ENCODE results near the gene FHL3.
A peak's percentile ranks its signal among the peaks of the same experiment; 100 is the strongest.

Gene FHL3

GRCh38 chr1:38046884-38047602, 41.7 kb upstream of the FHL3 start:
- WGBS (ENCODE audit: insufficient coverage) = under 1% methylated on average over 79 of the region's 99 CpGs

DNA sequence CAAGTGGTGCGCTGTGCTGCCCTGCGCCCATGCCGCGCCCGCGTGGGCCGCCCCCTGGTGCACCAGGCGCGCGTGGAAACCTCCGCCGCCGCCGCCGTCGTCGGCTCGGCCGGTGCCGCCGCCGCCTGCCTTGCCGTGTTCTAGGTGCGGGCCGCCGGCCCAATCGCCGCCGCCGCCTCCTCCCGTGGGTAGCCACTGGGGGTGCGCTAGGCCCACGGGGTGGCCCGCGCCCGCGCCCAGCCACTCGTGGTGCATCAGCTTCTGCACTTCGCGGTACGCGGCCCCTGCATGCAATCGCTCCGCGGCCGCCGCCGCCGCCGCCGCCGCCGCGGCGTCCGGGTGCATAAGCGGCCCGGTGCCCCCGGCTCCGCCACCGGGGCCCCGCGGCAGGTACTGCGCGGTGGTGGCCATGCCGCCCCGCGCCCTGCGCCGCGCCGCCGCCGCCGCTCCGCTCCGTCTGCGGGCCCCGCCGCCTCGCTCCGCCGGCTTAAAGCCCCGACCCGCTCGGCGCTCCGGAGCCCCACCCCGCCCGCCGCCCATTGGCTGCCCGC, 41.1 kb upstream of the FHL3 start, which contains the start of gene POU3F1:
Gene POU3F1 (minus strand): TSS at position 461 of the 551 bp plus-strand sequence. CDS start 50 bp downstream, at position 411.
- no peak within 1 kb of the TSS for H3K27ac ChIP-seq (ENCODE audit: insufficient read depth in 1 of 2, low read depth in 1 of 2, low read length in 2 of 2, poor library complexity in 1 of 2, severe bottlenecking in 2 of 2)

More at GRCh38 chr1:38046884-38047602, 41.7 kb upstream of the FHL3 start:
- Histone ChIP-seq H3K4me1 (ENCODE audit: control extremely low read depth in 1 of 4, control insufficient read depth in 4 of 4, insufficient read depth in 4 of 4, low read length in 3 of 4) (peaks cover 0 to 32% (median 25%) of the 10 kb centered on the region in 4 experiments), H3K36me3 (ENCODE audit: control insufficient read depth in 4 of 4, insufficient read depth in 4 of 4, low read length in 3 of 4) (no peaks in the 10 kb centered on the region), H3K4me3 (ENCODE audit: control insufficient read depth in 1 of 7, extremely low read depth in 1 of 7, insufficient read depth in 4 of 7, low read depth in 2 of 7, low read length in 6 of 7) (peak overlapping the region; percentile 17 to 71 (median 32)), H3K9me3 (ENCODE audit: control extremely low read depth in 1 of 5, control insufficient read depth in 4 of 5, insufficient read depth in 2 of 5, low read depth in 1 of 5, low read length in 4 of 5) (no peaks in the 10 kb centered on the region), H3K27me3 (replicated peaks in 2 of 5; ENCODE audit: control insufficient read depth in 4 of 5, insufficient read depth in 5 of 5, low read length in 4 of 5) (peaks cover 8 to 78% (median 55%) of the 10 kb centered on the region in 5 experiments), H3K27ac (ENCODE audit: insufficient read depth in 1 of 2, low read depth in 1 of 2, low read length in 2 of 2, poor library complexity in 1 of 2, severe bottlenecking in 2 of 2) (no peak overlapping the region)
- ChIA-PET POLR2A (no interaction called here), CTCF (interaction anchor here (1.1 to 3.2 kb wide), 3 partner anchors 10 to 58 kb away, joined by 3 to 10 read pairs (median 3); no protein-coding TSS in a partner anchor)
- DNase-seq = peak in 2 of 3 donors; percentile 69 to 79

GRCh38 chr1:38045401-38046332, 40.4 kb upstream of the FHL3 start:
- Histone ChIP-seq H3K9me3 (ENCODE audit: control extremely low read depth in 1 of 5, control insufficient read depth in 4 of 5, insufficient read depth in 2 of 5, low read depth in 1 of 5, low read length in 4 of 5) (no peaks in the 10 kb centered on the region), H3K36me3 (ENCODE audit: control insufficient read depth in 4 of 4, insufficient read depth in 4 of 4, low read length in 3 of 4) (no peaks in the 10 kb centered on the region), H3K27ac (ENCODE audit: insufficient read depth in 1 of 2, low read depth in 1 of 2, low read length in 2 of 2, poor library complexity in 1 of 2, severe bottlenecking in 2 of 2) (no peak overlapping the region), H3K4me1 (ENCODE audit: control extremely low read depth in 1 of 4, control insufficient read depth in 4 of 4, insufficient read depth in 4 of 4, low read length in 3 of 4) (peaks cover 0 to 32% (median 25%) of the 10 kb centered on the region in 4 experiments), H3K4me3 (ENCODE audit: control insufficient read depth in 1 of 7, extremely low read depth in 1 of 7, insufficient read depth in 4 of 7, low read depth in 2 of 7, low read length in 6 of 7) (peak overlapping the region in 4 of 7 experiments; percentile 13 to 52 (median 34)), H3K27me3 (replicated peaks in 2 of 5; ENCODE audit: control insufficient read depth in 4 of 5, insufficient read depth in 5 of 5, low read length in 4 of 5) (peaks cover 10 to 86% (median 56%) of the 10 kb centered on the region in 5 experiments)
- CTCF ChIA-PET = interaction anchor here (0.7 to 3.2 kb wide), 2 partner anchors 11 to 12 kb away, joined by 3 to 10 read pairs; no protein-coding TSS in a partner anchor
- WGBS (ENCODE audit: insufficient coverage) = 5% methylated on average over 97 of the region's 115 CpGs
- POLR2A ChIA-PET = no interaction called here
- peak in 2 of 3 donors; percentile 55 to 65 for DNase-seq

More for the DNA sequence above, 41.1 kb upstream of the FHL3 start, which contains the start of gene POU3F1:
- H3K4me3 ChIP-seq (ENCODE audit: control insufficient read depth in 1 of 7, extremely low read depth in 1 of 7, insufficient read depth in 4 of 7, low read depth in 2 of 7, low read length in 6 of 7) = peak within 1 kb of the TSS; percentile 17 to 71 (median 32)
- H3K4me1 ChIP-seq (ENCODE audit: control extremely low read depth in 1 of 4, control insufficient read depth in 4 of 4, insufficient read depth in 4 of 4, low read length in 3 of 4) = peaks cover 0 to 32% (median 25%) of the 10 kb centered on the region in 4 experiments
- H3K36me3 ChIP-seq (ENCODE audit: control insufficient read depth in 4 of 4, insufficient read depth in 4 of 4, low read length in 3 of 4) = no peaks in the 10 kb centered on the region
- peaks cover 8 to 79% (median 53%) of the 10 kb centered on the region in 5 experiments for H3K27me3 ChIP-seq (replicated peaks in 2 of 5; ENCODE audit: control insufficient read depth in 4 of 5, insufficient read depth in 5 of 5, low read length in 4 of 5)
- DNase-seq = no peak
- ChIA-PET POLR2A (no interaction called here), CTCF (interaction anchor here (3.2 kb wide), 1 partner anchor 10 kb away, joined by 10 read pairs; no protein-coding TSS in a partner anchor)
- H3K9me3 ChIP-seq (ENCODE audit: control extremely low read depth in 1 of 5, control insufficient read depth in 4 of 5, insufficient read depth in 2 of 5, low read depth in 1 of 5, low read length in 4 of 5) = no peaks in the 10 kb centered on the region
- WGBS (ENCODE audit: insufficient coverage) = under 1% methylated on average over 34 of the region's 92 CpGs

- Histone ChIP-seq H3K4me1 (ENCODE audit: control extremely low read depth in 1 of 4, control insufficient read depth in 4 of 4, insufficient read depth in 4 of 4, low read length in 3 of 4) (peaks cover 0 to 32% (median 25%) of the 10 kb centered on the region in 4 experiments), H3K36me3 (ENCODE audit: control insufficient read depth in 4 of 4, insufficient read depth in 4 of 4, low read length in 3 of 4) (no peaks in the 10 kb centered on the region), H3K27me3 (replicated peaks in 2 of 5; ENCODE audit: control insufficient read depth in 4 of 5, insufficient read depth in 5 of 5, low read length in 4 of 5) (peaks cover 10 to 91% (median 54%) of the 10 kb centered on the region in 5 experiments), H3K27ac (ENCODE audit: insufficient read depth in 1 of 2, low read depth in 1 of 2, low read length in 2 of 2, poor library complexity in 1 of 2, severe bottlenecking in 2 of 2) (no peak overlapping the region), H3K4me3 (ENCODE audit: control insufficient read depth in 1 of 7, extremely low read depth in 1 of 7, insufficient read depth in 4 of 7, low read depth in 2 of 7, low read length in 6 of 7) (peak overlapping the region in 4 of 7 experiments; percentile 28 to 62 (median 44)), H3K9me3 (ENCODE audit: control extremely low read depth in 1 of 5, control insufficient read depth in 4 of 5, insufficient read depth in 2 of 5, low read depth in 1 of 5, low read length in 4 of 5) (no peaks in the 10 kb centered on the region)
- ChIA-PET POLR2A (no interaction called here), CTCF (no interaction called here)
- no peak for DNase-seq
- 3% methylated on average over 36 of the region's 70 CpGs for WGBS (ENCODE audit: insufficient coverage)
Measured at GRCh38 chr1:38044221-38045215, 39.2 kb upstream of the FHL3 start.

DNA sequence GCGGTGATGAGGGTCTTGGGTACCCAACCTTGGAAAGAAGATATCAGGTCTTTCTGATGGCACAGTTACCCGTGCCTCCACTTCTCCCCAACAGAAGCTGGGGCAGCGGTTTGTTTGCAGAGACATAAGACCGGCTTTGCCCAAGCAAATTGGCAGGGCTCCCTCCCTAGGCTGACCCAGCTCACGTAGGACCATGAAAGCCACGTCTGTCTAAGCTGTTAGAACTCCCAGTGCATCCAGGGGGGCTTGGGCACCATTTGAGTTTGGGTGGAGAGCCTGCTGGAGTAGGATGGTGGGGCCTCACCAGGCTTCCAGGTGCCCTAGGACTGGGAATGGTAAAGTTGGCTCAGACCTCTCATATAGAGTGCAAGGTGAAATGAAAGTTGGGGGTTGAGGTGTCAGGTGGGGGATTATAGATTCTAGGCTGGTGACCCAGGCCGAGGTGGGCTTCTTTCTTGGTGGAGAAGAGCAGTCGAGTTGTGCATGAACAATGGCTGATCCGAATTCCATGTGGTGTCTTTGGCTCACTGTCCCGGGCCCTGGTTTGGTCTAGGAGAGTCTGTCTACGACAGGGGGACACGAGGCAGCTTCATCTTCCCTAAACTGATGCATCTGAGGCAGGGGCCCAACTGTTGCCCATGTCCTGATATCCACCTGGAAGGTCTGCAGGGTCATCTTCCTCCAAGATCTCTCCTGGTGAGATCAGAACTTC, 37.9 kb upstream of the FHL3 start:
- Histone ChIP-seq H3K36me3 (ENCODE audit: control insufficient read depth in 4 of 4, insufficient read depth in 4 of 4, low read length in 3 of 4) (no peaks in the 10 kb centered on the region), H3K4me3 (ENCODE audit: control insufficient read depth in 1 of 7, extremely low read depth in 1 of 7, insufficient read depth in 4 of 7, low read depth in 2 of 7, low read length in 6 of 7) (no peak overlapping the region), H3K4me1 (ENCODE audit: control extremely low read depth in 1 of 4, control insufficient read depth in 4 of 4, insufficient read depth in 4 of 4, low read length in 3 of 4) (peaks cover 0 to 32% (median 25%) of the 10 kb centered on the region in 4 experiments), H3K27ac (ENCODE audit: insufficient read depth in 1 of 2, low read depth in 1 of 2, low read length in 2 of 2, poor library complexity in 1 of 2, severe bottlenecking in 2 of 2) (no peak overlapping the region), H3K9me3 (ENCODE audit: control extremely low read depth in 1 of 5, control insufficient read depth in 4 of 5, insufficient read depth in 2 of 5, low read depth in 1 of 5, low read length in 4 of 5) (no peaks in the 10 kb centered on the region), H3K27me3 (replicated peaks in 2 of 5; ENCODE audit: control insufficient read depth in 4 of 5, insufficient read depth in 5 of 5, low read length in 4 of 5) (peaks cover 4 to 86% (median 45%) of the 10 kb centered on the region in 5 experiments)
- 92% methylated on average over 12 of the region's 12 CpGs for WGBS (ENCODE audit: insufficient coverage)
- no peak for DNase-seq
- ChIA-PET CTCF (interaction anchor here (1.2 to 3.3 kb wide), 2 partner anchors 13 to 17 kb away, joined by 3 to 13 read pairs; no protein-coding TSS in a partner anchor), POLR2A (no interaction called here)
